Subcutaneous adipose tissue (tissue), 4 donors: ENCODE results near the gene THOC7. TPM values are rescaled to one million over a fixed set of nuclear protein-coding genes. Genes with fewer than 3 reads are reported as not detected.

Experiments
- total RNA-seq, 4 donors: library from RNA; depleted of rRNA; stranded (reverse); fragments of >200 nt; gene quantifications; one replicate each; pipeline ENCODE4 v1.1.0, GENCODE V29; 2016
- TF ChIP-seq, protein P1 (sequence below): fragments of 450-650 bp; IDR thresholded peaks from one replicate; pipeline ENCODE4 v1.5.1; 2016; ENCODE audit warnings: low read depth, mild to moderate bottlenecking, control low read depth, antibody characterized with exemption, moderate library complexity

The THOC7 gene
- total RNA-seq, 4 donors from 2014 or later, result 32.0 to 113 (median 49.6) TPM

- TF ChIP-seq, protein P1, sequence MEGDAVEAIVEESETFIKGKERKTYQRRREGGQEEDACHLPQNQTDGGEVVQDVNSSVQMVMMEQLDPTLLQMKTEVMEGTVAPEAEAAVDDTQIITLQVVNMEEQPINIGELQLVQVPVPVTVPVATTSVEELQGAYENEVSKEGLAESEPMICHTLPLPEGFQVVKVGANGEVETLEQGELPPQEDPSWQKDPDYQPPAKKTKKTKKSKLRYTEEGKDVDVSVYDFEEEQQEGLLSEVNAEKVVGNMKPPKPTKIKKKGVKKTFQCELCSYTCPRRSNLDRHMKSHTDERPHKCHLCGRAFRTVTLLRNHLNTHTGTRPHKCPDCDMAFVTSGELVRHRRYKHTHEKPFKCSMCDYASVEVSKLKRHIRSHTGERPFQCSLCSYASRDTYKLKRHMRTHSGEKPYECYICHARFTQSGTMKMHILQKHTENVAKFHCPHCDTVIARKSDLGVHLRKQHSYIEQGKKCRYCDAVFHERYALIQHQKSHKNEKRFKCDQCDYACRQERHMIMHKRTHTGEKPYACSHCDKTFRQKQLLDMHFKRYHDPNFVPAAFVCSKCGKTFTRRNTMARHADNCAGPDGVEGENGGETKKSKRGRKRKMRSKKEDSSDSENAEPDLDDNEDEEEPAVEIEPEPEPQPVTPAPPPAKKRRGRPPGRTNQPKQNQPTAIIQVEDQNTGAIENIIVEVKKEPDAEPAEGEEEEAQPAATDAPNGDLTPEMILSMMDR, result no peak
Measured at GRCh38 chr3:63832395-63832794, 31.2 kb downstream of the THOC7 start.

DNA sequence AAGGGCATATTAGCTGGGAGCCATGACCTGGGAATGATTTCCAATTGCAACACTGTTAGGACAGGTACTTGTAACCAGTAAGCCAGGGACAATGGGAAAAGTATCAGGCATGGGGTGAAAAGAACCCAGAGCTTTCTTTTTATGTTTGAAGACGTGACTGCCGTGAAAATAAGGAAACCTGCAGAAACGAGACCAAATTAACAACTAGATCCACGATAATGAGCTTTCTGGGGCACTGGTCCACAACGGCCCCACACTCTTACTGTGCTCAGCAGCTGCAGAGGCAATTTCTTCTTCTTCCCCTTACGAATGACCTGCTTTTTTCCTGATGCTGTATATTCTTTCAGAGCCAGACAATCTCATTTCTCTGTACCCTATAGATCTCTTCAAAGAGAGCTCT is 33.1 kb downstream of the THOC7 start:
- TF ChIP-seq, protein P1, result no peak

DNA sequence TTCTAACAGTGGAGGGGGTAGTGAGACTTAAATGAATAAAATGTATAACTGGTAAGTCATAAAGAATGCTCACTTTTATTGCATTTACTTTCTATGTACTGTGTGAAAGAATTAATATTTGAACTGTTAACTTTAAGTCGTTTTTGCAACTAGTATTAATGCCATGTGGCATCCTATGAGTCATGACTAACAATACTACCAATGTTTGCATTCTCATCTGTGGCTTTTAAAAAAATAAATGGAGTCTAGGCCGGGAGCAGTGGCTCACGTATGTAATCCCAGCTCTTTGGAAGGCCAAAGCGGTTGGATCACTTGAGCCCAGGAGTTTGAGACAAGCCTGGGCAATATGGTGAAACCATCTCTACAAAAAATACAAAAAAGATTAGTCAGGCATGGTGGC is 39.3 kb downstream of the THOC7 start:
- TF ChIP-seq, protein P1, result no peak

- TF ChIP-seq, protein P1, result no peak
Measured at GRCh38 chr3:63819151-63819398, 44.5 kb downstream of the THOC7 start, which contains the start of gene C3orf49. TSS of gene C3orf49 (plus strand) at chr3:63819299. CDS start at chr3:63819472, 173 bp downstream.

- TF ChIP-seq, protein P1, result no peak
Measured at GRCh38 chr3:63818282-63819150, 45.1 kb downstream of the THOC7 start.

GRCh38 chr3:63817225-63817624 is 46.4 kb downstream of the THOC7 start:
- TF ChIP-seq, protein P1, result no peak

DNA sequence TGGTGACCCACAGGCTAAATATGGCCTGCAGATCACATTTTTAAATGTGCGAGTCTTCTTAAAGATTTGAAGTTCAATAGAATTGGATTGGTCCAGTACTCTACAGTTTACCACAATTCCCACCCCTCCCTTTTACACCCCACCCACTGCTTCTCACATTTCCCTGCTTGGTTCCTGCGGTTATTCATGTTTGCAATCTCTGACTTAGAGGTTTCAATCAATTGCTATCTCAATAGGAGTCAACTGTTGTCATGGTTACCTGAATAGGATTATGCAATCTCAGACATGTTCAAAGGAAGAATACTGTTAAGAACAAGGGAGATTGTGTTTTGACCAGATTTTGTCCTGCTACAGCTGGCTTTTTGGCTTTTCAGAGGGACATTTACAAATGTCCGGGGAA is 49.4 kb downstream of the THOC7 start:
- TF ChIP-seq, protein P1, result no peak
